Brain microvascular endothelial cell (primary cell): ENCODE measurements around the gene LRRC4B.
"Not testable (repeated sequence)": the region's sequence is repeated elsewhere in the genome, so short reads cannot be mapped to it uniquely, and the experiment has no call there.

Source experiments
- DNase-seq: peaks from one replicate; pipeline ENCODE4 v3.0.0-alpha.2; 2020
- H3K27ac ChIP-seq: fragments of 250-450 bp; sonication (Bioruptor Pico); 2 replicates; pipeline ENCODE4 v1.5.1; 2020; ENCODE audit warnings: mild to moderate bottlenecking, moderate library complexity
- H3K27me3 ChIP-seq: fragments of 250-450 bp; sonication (Bioruptor Pico); replicated peaks from 2 replicates; pipeline ENCODE4 v1.5.1; 2020; ENCODE audit warnings: mild to moderate bottlenecking
- H3K36me3 ChIP-seq: fragments of 250-450 bp; sonication (Bioruptor Pico); replicated peaks from 2 replicates; pipeline ENCODE4 v1.5.1; 2020; ENCODE audit warnings: mild to moderate bottlenecking
- H3K4me3 ChIP-seq: 2 replicates; pipeline ENCODE4 v1.5.1; 2011; ENCODE audit warnings: low read depth, mild to moderate bottlenecking, control low read depth, low read length, moderate library complexity
- CTCF ChIP-seq: IDR thresholded peaks from 2 replicates; pipeline ENCODE4 v1.5.1; 2011; ENCODE audit warnings: low read depth, mild to moderate bottlenecking, moderate library complexity, low read length, control low read depth, inconsistent platforms; ENCODE audit errors: missing control alignments
- in situ Hi-C: cut with HindIII; loops from 2 replicates; pipeline ENCODE4 v1.10.0; 2017; ENCODE audit warnings: low sequenced_read_pairs, low pct_ligation_motif_present

LRRC4B gene

GRCh38 chr19:50531171-50531612 is 37.0 kb downstream of the LRRC4B start:
- Histone ChIP-seq H3K27ac (no peak overlapping the region), H3K27me3 (no peaks in the 10 kb centered on the region), H3K4me3 (no peak overlapping the region), H3K36me3 (no peaks in the 10 kb centered on the region)
- in situ Hi-C loops, result no loop called here
- no peak for DNase-seq
- no peak for TF ChIP-seq CTCF

GRCh38 chr19:50528052-50528451 is 40.2 kb downstream of the LRRC4B start:
- H3K27me3 ChIP-seq, H3K36me3 ChIP-seq, DNase-seq, in situ Hi-C loops, H3K27ac ChIP-seq, H3K4me3 ChIP-seq: not testable (repeated sequence)

- no peaks in the 10 kb centered on the region for H3K36me3 ChIP-seq
- in situ Hi-C loops, result no loop called here
- no peak overlapping the region for H3K4me3 ChIP-seq
- no peak overlapping the region for H3K27ac ChIP-seq
- TF ChIP-seq CTCF, result no peak
- DNase-seq, result no peak
- no peaks in the 10 kb centered on the region for H3K27me3 ChIP-seq
Measured at GRCh38 chr19:50522881-50523280, 45.4 kb downstream of the LRRC4B start.

- Histone ChIP-seq H3K4me3 (no peak overlapping the region), H3K36me3 (no peaks in the 10 kb centered on the region), H3K27ac (no peak overlapping the region), H3K27me3 (no peaks in the 10 kb centered on the region)
- in situ Hi-C loops, result no loop called here
- DNase-seq, result no peak
- TF ChIP-seq CTCF, result no peak
Measured at GRCh38 chr19:50520822-50521465, 47.3 kb downstream of the LRRC4B start.

GRCh38 chr19:50519006-50519575 is 49.1 kb downstream of the LRRC4B start:
- H3K27me3 ChIP-seq, result no peaks in the 10 kb centered on the region
- H3K4me3 ChIP-seq, result no peak overlapping the region
- no peak overlapping the region for H3K27ac ChIP-seq
- DNase-seq, result no peak
- TF ChIP-seq CTCF, result no peak
- no peaks in the 10 kb centered on the region for H3K36me3 ChIP-seq
- in situ Hi-C loops, result no loop called here

- Histone ChIP-seq H3K27ac (no peak overlapping the region), H3K4me3 (no peak overlapping the region), H3K36me3 (no peaks in the 10 kb centered on the region), H3K27me3 (no peaks in the 10 kb centered on the region)
- TF ChIP-seq CTCF, result no peak
- in situ Hi-C loops, result no loop called here
- no peak for DNase-seq
Measured at GRCh38 chr19:50518091-50519005, 49.9 kb downstream of the LRRC4B start.
